GM21576 (cell line): Measurements from ENCODE around the gene CMTM4.
A peak's percentile ranks its signal among the peaks of the same experiment; 100 is the strongest.
"Not testable (repeated sequence)": the region's sequence is repeated elsewhere in the genome, so short reads cannot be mapped to it uniquely, and the experiment has no call there.

ENCODE experiments used
- ATAC-seq: cut with Tn5 transposase; IDR thresholded peaks from one replicate; pipeline ENCODE4 v1.9.1; 2021; ENCODE audit warnings: mild to moderate bottlenecking, moderate library complexity; ENCODE audit not compliant: unreplicated experiment

The CMTM4 gene

DNA sequence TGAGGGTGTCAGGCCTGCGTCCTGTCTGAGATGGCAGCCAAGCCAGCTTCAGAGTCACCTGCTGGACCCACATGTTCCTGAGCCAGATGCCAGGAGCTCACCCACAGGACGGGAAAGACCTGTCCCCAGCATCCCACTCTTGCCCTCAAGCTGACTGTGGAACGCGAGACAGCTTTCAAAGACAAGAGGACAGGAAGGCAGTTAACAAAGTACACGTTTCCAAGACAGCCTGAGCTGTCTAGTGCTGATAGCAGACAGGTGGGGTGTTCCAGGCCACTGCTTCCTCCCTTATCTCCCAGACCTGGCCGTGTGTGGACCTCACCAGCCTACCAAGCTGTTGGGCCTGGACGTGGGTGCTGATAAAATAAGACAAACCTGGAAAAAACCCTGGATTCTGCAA is 78.8 kb downstream of the CMTM4 start:
- no peak for ATAC-seq

DNA sequence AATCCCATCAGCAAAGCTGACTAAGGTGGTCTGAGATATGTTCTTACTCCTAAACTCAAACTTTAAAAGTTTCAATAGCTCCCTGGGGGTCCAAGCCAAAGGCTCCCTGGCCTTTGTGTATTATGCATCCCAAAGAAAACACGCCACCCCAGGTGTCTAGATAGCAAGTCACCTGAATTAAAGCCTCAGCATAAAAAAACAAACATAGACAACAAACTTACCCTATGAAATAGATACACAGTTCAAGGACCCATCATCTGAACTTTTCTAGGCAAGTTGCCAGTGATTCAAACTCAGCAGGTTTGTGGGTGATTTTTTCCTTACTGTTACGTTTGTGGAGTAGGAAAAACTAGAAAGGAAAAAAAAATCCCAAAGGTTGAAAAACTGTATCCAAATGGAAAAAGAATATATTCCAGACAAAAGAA is 79.5 kb downstream of the CMTM4 start:
- no peak for ATAC-seq

DNA sequence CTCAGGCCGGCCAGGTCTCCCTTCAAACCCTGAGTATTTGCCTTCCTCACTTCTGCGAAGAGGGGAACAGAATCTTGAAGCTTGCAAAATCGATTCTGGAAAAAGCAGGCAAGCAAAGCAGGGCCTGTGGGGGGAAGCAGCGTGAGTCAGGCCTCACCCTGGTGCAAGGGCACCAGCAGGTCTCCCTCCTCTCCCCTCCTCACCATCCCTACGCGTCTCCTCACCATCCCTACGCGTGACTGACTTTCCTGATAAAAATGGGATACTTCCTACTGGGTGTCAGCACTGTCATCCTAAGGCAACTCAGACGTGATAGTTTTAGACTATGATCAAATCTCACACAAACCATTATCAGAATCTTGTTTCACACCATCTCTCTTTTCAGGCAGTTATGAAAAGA is 80.0 kb downstream of the CMTM4 start:
- no peak for ATAC-seq

DNA sequence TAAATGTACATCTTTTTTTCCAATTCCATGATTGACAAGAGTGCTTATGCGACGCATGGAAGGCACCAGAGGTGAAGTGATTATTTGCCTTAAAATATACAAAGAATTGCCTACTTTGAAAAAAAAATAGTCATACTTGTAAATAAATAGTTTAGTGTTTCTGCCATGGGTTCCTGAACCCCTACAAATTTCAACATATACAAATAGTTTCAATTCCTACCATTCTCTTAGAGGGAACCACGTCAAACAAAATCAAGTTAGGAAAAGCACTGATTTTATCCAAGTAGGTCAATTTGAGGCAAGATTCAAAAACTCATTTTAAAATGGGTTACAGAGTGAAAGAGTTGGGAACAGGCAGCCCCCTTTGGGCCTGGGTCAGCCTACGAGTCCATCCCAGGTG is 80.4 kb downstream of the CMTM4 start:
- ATAC-seq, result no peak

DNA sequence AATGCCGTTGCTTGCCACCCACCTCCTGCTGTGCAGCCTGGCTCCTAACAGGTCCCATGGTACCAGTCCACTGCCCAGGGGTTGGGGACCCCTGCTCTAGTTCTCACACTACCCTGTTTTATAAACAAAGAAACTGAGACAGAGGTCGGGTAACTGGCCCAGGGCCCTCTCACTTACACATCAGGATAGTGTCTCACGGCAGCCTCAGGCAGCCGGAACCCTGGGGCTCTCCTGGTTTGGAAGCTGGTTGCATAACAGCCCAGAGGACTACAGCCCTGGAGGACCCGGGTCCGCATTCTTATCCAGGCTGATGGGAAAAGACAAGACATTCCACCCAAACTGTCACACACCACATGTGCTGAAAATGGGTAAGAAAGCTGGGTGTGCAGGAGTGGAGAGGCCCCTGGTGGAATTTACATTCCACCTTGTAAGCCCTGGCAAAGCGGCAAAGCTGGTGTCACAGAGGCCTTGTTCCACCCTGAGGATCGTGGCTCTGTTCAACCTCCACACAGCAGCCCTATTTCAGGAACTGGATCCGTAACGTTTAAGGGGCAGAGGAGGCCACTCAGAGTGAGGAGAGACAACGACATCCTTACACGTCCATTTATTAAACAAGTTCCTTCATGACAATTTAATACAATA is 82.3 kb downstream of the CMTM4 start:
- no peak for ATAC-seq

DNA sequence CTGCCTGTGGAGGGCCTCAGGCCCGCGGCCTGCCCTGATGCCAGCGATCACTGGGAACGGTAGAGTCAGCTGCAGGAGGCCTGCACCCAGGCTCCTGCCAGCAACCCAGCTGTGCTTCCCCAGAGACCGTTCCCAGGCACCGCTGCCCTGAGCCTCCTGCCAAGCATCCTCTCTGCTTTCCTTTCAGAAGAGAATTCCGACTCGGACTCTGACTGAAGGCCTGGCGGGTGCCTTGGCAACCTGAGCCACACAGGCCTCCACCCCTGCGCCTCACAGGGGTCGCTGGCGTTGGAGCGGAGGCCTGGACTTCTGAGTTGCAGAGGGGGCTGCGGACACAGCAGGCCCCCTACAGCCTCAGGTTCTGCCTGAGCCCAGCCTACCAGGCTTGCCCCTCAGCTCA is 84.1 kb downstream of the CMTM4 start:
- no peak for ATAC-seq

DNA sequence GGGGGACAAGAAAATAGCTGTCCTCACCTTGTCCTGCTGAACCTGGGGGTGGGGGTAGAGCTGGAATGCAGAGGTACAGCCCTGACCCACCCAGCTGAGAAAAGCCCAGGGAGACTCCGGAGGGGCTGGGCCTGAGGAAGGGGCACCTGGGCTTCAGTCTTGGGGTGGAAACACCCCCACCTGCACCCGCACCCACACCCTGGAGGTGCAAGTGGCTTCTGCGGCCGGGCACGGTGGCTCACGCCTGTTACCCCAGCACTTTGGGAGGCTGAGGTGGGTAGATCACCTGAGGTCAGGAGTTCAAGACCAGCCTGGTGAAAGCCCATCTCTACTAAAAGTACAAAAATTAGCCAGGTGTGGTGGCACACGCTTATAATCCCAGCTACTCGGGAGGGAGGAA is 84.6 kb downstream of the CMTM4 start:
- ATAC-seq, result not testable (repeated sequence)

DNA sequence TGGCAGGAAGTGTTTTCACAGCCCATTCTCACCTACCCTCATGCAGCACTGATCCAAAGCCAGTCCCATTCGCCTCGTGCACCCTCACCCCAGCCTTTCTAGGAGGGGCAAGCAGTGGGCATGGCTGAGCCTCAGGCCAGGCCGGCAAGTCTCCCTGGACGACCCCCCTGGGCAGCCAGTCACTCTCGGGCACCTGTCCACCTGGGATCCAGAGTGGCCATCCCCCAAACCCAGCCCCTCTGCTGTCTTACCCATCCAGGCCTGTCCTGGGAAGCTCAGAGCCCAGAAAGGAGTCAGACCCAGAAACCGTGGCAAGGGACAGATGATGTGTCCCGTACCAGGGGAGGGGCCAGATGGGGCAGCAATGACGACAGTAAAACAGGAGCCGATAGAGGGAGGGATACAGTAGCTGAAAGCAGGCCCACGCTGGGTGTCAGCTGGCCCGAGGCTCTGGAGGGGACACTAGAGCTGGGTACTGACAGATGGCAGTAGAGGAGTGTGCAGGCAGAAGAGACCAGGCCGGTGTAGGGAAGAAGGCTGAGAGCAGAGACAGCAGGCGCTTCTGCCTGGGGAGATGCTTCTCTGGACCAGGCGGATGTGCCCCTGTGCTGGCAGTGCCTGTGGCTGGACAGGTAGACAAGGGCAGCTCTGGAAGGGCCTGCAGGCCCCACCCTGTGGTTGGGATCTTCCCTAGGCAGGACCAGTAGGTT is 86.3 kb downstream of the CMTM4 start:
- ATAC-seq, result no peak

DNA sequence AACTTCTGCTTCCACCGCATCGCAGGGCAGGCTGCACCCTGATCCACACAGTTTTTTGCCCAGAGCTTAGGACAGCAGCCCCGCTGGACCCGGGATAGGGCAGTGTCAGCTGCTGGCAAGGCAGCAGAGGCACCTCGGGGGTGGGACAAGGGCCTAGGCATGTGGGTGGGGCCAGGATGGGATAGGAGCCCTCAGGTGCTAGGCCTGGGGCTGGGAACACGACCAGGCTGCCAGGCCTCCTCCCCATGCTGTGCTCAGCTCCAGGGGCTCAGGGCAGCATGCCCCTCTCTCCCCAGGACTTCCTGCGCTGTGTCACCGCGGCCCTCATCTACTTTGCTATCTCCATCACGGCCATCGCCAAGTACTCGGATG is 87.4 kb downstream of the CMTM4 start:
- no peak for ATAC-seq

DNA sequence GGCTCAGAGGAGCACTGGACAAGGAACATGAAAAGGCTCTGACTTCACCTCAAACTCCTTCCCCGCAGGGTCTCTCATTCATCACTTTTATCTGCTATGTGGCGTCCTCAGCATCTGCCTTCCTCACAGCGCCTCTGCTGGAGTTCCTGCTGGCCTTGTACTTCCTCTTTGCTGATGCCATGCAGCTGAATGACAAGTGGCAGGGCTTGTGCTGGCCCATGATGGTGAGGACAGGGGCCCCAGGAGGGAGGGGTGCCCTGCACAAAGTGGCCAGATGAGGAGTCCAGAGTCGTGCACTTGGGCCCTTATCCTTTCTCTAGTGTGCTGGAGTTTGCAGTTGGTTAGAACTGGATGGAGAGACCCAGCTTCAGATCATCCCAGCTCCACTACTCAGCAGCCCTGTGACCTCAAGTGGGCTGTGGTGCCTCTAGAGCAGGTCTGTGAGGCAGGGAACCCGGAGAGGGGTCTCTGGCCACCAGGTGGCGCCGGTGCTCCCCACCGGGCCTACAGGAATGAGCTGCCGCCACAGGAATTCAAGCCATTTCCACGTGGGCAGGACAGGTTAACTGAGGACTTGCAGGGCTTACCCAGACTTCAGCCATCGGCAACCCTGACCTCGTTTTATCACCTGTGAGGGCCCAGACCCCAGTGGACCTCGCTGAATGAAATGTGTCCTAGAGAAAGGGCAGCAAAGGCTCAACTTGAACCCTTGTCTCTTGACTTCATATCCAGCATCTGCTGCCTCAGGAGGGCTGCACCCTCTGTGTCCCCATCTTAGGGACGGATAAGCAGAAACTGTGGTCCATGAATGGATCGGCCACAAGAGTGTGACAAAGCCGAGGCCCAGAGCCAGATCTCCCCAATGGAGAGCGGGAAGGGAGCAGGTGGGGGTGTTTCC is 88.1 kb downstream of the CMTM4 start:
- ATAC-seq, result no peak

DNA sequence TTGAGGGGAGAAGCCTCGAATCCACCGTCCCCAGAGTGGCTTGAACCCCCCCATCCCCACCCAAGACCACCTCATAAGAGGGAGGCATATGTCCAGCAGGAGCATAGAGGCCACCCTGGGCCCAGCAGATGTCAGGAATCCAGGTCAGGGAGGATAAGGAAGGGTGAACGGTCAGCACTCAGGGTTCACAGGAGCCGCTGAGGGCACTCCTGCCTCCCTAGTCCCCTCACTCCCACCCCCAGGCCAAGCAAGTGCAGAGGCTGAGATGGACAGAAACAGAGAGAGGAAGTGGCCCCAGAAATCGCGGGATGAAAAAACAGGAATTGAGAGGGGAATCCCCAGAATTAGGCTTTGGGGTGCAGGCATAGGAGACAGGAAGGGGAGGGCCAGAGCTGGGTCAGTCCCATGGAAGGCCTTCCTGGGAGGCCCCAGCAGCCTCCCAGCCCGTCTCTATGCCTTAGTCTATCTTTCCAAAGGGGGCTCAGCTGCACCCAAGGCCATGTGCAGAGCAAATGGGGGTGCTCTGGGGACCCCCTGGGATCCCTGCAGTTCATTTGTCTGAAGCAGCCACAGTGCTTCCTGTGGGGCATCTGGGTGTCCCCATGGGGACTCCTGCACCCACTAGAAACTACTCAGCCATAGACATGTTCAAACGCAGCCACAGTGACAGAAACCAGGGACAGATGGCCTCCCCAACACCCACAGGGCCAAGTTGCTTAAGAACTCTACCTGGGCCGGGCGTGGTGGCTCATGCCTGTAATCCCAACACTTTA is 90.4 kb downstream of the CMTM4 start:
- ATAC-seq, result peak; percentile 50

DNA sequence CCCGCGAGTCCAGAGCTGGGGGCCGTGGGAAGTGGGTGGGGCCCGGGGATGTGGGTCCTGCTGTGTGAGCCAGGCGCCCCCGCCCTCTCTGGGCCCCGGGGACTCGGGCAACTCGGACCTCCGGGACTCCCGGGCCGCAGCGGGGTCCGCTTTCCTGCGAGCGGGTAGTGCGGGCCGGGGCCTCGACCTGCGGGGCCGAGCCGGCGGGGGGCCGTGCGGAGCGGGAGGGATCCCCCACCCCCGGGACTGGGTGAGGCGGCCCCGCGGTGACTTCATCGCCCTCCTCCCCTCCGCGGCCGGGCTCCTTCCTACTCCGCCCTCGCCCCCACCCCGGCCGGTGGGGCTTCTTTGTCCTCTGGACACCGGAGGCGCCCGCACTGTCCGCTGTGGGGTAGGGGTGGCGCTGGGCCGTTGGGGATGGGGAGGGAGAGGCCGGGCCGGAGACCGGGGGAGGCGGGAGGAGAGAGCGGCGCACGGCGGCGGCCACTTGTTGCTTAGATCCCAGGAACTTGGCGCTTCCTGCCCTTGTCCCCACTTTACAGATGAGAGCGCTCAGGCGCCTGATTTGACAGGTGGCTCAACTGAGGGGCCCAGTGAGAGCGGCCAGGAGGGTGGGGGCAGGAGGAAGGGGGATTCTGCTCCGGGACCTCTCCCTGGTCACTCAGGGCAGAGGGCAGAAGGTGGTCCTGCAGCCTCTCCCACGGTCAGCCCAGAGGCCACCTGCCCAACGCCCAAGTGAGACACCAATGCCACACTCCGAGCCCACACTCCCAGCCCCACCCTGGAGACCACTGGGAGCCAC is 91.2 kb downstream of the CMTM4 start:
- peak; percentile 8 for ATAC-seq

DNA sequence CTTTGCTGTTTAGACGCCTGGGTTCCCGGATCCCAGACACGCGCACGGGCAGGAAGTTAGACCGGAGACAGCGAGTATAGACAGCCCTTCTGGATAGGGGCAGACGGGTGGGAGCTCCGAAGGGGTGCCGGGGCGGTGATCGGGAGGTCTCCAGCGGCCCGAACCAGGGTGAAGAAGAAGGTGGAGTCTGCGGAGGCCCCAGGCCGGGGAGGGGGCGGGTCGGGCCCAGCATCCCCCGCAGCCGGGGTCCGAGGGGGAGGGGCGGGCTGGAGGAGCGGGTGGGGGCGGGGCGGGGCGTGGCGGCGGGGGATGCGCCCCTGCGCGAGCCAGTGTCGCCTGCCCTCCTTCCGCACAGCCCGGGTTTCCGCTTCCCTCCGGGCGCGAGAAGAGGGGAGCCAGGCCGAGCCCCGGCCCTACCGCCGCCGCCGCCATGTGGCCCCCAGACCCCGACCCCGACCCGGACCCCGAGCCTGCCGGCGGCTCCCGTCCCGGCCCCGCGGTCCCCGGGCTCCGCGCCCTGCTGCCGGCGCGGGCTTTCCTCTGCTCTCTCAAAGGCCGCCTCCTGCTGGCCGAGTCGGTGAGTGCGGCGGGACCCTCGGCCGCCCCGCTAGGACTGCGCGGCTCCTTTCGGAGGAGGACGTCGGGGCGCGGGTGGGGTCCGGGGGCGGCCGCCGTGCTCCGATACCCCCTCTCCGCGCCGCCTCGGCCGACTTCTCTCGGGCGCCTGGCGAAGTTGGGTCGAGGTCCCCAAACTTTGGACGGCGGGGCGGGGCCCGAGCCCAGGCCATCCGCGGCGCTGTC is 92.0 kb downstream of the CMTM4 start, which contains the start of gene CMTM3:
Gene CMTM3, plus strand, starts transcription at position 329 of the 801 bp plus-strand sequence. Its CDS starts 102 bp downstream, at position 431.
- peak; percentile 50 for ATAC-seq

DNA sequence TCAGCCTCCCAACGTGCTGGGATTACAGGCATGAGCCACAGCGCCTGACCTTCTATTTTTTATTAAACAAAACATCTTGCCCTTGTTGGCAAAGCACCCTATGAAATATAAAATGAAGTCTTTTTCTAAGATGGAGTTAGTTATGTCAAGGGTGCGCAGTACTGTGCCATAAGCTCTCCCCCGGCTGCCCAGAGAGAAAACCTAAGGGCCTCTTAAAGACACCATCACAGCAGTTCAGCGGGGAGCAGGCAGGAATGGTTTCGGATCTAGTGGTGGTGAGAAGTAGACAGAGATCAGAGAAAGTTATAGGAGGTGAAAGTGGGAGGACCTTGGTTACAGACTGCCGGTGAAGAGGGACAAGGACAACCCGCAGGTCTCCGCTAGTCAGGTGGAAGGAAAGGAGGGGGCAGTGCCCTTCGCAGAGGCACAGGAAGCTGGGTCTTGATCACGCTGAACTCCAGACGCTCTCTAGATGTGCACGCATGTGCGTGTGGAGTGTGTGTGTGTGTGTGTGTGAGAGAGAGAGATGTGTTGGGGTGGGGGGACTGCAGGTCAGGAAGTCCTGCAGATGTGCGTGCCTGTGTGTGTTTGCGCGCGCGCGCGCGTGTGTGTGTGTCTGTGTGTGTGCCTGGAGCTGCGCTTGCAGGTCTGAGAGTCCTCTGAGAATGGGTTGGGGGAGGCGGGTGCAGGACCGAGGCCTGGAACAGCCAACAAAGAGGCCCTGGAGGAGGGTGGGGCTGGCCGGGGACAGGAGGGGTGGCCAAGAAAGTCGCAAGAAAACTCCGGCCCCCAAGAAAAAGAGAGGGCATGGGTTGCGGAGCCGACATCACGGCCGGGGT is 92.8 kb downstream of the CMTM4 start:
- ATAC-seq, result no peak

DNA sequence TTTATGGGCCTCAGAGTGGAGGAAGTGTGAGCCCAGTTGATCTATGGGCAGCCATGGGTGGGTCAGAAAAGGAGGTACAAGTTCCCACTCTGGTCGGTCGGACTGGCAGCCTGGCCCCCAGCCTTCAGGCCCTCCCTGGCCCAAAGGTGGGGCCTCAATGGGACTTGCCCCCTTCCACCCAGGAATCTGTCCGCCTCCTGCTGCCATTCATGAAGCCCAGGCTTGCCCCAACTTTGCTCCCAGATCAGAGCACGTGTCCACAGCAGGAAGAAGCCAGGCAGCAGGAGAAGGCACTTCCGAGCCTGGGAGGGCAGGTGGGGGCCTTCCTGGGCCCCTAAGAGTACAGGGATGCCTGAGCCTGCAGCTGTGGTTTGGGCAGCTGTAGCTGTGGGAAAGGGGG is 95.1 kb downstream of the CMTM4 start:
- ATAC-seq, result no peak

DNA sequence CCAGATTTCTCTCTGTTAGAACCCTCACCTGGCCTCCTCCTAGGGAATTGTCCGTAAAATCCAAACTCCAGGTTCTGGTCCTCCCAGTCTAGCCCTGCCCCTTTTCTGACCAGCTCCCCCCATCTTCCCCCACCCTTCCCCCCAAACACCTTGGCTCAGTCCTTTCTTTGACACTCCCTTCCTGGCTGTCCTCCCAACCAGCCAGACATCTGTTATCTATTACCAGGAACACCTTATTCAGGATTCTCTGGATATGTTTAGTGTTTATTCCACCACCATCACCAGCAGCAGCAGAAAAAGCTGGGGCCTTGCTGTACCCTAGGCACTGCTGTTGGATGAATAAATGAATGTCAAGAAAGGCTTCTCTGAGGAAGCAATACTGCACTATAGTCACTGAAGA is 96.1 kb downstream of the CMTM4 start:
- ATAC-seq, result no peak

DNA sequence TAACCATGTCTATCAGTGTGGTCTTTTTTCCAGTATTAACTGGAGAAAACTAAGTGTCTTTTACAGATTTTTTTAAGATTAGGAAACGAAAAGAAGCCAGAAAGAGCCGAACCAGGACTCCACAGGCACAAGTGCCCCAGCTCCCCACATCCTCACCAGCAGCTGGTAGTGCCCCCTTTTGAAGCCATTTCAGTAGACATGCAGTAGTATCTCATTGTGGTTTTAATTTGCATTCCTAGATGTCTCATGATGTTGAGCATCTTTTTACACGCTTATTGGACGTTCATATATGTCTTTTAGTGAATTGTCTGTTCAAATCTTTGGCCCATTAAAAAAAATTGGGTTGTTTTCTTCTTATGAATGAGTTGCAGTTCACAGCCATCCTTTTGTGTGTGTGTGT is 96.8 kb downstream of the CMTM4 start:
- ATAC-seq, result no peak

DNA sequence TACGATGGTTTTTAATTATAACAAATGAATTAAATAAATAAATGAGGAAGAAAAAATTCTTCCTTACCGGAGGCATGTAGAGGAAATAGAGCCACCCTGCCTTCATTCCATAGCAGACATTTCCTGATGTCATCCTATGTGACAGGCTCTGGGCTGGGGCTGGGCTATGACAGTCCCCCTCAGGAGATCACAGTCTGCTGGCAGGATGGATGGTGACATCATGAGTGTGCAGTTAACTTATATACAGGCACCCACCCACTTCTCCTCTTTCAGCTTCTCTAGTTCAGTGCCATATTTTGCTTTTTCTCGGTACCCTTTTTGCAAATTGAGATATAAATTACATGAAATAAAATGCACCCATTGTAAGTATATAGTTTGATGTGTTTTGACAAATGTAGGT is 98.4 kb downstream of the CMTM4 start:
- no peak for ATAC-seq
